Esophagus squamous epithelium (tissue), 4 donors: Measurements from ENCODE around the gene DNAJA3.

Source experiments
- CTCF ChIP-seq, 6 experiments: fragments of 450-650 bp in 4 of 6; fragments of 200-600 bp in 2 of 6; sonication (generic) in 2 of 6; IDR thresholded peaks; one replicate each; pipeline ENCODE4 v1.5.1; 2016 to 2019; ENCODE audit warnings: antibody characterized with exemption in 6 of 6, mild to moderate bottlenecking in 4 of 6, moderate library complexity in 4 of 6
- POLR2A ChIP-seq, 4 donors: fragments of 450-650 bp; IDR thresholded peaks; one replicate each; pipeline ENCODE4 v1.6.1; 2017; ENCODE audit warnings: antibody characterized with exemption in 4 of 4, mild to moderate bottlenecking in 4 of 4, moderate library complexity in 3 of 4

GRCh38 chr16:4433228-4433627 is 7.6 kb downstream of the DNAJA3 start:
- TF ChIP-seq POLR2A (IDR thresholded peaks at IDR 0.05) (no peak), CTCF (IDR thresholded peaks at IDR 0.05) (no peak)
